GM19438 (cell line): ENCODE results near the gene DCN.

ENCODE experiments used
- ATAC-seq: cut with Tn5 transposase; IDR thresholded peaks from one replicate; pipeline ENCODE4 v1.9.1; 2021; ENCODE audit warnings: low read depth; ENCODE audit not compliant: unreplicated experiment

DCN gene

DNA sequence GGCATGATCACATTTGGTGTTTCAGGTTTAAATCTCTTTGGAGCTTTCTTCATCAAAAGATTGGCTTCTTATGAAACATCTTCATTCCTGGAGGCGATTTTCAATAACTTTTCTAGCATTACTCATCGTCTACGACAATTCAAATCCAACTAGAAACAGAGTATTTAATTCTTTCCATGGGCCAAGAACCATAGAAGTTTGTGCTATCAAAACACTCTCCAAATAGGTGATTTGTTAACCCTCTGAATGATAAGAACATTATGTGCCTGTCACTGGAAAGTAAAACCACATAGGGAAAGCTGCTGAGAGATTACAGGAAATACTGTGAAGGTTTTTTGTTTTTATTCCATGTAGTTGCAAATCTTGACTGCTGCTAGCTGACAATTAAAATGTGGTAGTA, 6.9 kb upstream of the DCN start:
- ATAC-seq = no peak

DNA sequence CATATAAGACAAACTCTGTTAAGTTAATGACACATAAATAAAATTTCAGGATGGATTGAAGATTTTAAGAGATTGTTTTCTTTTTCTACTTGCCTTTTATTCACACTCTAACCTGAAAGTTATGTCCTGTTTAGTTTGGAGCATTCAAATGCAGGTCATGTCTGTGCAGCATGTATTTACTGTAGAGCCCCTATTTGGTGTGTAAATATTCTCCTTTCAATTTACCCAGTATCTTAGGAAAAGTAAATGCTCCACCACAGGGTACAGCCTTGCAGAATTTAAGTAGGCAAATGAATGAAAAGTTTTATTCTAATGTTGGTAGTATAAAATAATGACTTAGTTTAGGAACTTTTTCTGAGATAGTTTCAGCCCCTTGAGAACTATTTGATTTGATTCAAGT, 6.2 kb upstream of the DCN start:
- no peak for ATAC-seq

DNA sequence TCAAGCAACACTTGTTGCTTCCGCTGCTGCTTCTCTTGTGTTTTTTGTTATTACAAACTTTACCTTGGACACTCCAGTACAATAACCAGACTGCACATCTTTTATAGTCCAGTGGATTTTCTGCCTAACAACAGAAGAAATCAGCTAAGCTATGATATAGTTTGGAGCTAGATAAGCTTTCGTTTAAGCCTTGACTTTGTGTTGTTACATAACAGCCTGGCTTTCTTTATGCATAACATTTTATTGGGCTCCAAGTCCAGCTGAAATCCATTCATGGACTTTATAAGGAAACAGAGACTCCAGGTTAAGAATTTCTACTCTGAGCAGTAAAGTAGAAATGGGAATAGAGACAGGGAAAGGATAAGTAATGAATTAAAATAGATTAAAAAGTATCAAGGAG, 3.5 kb upstream of the DCN start:
- ATAC-seq = no peak

DNA sequence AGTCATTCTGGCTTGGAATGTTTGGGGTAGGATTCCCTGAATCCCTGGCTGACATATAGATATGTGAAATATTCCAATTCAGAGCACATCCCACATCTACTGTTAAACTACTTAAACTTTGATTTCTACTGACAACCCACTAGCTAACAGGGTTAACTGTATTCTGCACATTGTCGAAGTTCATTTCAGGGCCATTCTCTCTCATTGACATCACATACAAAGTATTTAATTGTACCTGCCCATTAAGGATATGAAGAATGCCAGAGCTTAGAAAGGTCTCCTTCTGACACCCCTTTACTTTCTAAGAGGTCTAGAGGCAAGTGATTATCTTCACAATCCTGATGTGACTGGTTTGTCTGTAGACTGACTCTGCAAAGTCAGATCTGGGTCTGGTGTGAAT, 2.8 kb upstream of the DCN start:
- ATAC-seq = no peak

DNA sequence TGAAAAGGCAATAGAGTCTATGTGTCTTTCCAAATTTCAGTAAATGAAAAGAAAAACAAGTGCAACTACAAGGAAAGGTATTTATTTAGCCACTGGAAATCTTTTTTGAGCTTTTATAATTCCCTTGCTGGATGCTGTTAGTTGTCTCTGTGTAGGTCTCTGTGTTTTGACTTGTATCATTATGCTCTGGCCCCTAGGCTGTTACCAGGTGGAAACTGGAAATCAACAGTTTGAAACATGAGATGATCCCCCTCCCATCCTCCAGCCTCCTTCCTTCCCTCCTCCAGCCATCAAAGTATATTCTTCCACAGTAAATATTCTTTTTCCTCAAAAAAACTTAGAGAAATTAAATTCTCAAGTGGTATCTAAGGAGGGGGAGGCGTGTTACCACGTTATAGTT, 934 bp upstream of the DCN start:
- ATAC-seq = no peak

DNA sequence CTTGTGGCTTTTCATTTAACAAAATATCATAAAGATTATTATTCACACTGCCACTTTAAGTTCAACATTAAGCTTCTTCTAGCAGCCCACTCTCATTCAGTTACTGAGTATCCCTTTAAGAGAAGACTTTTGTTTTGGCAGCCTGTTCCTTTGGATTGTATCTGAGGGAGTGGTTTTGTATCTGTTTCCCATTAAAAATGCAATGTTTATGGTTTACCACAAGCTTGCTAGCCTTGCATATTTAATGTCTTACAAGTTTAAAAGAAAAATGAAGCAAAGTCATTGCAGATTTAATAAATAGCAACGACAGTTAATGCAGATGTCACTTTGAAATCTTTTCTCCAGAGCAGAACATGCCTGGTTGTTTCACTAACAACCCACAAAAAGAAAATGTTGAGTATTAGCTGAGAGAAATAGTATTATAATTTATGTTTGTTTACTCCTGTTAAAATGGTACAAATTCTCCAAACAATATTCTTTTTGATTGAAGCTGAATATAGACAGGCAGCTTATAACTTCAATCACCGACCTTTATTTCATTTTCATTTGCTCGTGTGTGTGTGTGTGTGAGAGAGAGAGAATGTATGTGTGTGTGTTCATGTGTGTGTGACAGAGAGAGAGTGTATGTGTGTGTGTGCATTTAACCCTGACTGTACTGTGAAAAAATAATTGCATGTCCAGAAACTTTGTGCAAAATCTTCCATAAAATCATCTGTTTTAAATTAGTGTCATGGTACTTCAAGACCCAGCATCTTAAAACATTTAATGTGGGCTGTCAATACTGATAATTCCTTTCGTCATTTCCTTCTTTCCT, 1.8 kb downstream of the DCN start:
- no peak for ATAC-seq

DNA sequence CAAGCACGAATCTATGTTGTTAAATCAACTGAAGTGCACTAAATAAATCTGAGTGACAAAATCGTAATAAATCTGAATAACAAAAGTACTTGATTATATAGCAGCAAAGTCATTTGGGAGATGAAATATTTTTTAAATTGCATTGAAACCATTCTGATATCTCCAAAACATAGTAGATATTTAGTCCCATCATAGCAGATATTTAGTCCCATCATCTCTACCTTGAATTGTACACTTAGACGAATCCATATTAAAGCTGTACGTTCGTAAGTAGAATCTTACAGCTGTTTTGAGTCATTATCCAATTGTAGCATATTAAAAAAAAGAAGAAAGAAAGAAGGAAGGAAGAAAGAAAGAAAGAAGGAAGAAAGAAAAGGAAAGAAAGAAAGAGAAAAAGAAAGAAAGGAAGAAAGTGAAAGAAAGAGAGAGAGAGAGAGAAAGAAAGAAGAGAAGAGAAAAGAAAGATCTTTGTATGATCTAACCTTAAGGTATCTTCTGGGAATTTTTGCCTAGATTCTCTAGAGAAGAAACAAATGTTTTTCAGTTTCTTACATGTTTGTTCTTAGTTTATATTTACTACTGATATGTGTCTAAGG, 2.6 kb downstream of the DCN start:
- no peak for ATAC-seq

DNA sequence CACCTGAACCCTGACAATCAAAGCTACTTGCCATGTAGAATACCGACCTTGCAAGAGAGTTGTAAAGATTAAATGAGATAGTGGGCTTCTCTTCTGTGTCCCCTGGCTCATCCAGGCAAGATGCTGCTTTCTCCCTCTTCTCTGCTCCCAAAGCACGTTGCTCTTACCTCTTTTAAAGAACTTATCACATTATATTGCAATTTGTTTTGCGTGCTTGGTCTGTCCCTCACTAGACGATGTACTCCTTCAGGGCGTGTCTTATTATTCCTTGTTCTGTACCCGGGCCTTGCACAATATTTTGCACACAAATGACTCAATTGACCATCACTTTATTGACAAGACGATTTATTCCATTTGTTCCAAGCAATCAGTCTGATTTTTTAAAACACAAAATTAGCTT, 3.3 kb downstream of the DCN start:
- no peak for ATAC-seq

DNA sequence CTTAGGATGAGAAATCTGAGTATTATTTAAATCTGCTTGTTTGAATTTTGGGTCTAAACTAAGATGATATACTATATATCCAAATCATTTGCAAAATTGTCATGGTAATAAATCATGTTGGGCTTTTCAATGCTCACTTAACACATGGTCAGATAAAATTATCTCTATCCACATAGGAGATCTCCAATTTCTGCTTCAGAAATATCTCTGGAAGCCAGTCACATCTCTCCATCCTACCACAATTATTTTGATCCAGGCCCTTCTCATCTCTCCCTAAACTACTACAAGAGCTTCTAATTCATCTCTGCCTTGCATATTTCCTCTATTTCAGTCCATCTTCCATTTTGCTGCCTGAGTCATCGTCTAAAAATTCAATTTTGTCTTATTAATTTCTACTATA, 3.8 kb downstream of the DCN start:
- no peak for ATAC-seq

DNA sequence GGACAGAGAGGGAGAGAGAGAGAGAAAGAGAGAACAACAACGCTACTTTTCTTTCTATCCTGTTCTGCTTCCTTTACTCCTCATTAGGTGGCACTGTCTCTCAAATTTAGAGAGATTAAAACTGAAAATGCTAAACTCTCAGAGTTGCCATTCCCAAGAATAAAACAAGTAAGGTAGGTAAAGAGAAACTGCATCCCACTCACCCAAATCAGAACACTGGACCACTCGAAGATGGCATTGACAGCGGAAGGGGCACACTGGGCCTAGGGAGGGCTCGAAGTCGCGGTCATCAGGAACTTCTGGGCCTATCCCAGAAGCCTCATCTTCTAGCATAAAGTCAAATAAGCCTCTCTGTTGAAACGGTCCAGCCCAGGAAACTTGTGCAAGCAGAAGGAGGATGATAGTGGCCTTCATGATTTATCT, 4.5 kb downstream of the DCN start:
- no peak for ATAC-seq

DNA sequence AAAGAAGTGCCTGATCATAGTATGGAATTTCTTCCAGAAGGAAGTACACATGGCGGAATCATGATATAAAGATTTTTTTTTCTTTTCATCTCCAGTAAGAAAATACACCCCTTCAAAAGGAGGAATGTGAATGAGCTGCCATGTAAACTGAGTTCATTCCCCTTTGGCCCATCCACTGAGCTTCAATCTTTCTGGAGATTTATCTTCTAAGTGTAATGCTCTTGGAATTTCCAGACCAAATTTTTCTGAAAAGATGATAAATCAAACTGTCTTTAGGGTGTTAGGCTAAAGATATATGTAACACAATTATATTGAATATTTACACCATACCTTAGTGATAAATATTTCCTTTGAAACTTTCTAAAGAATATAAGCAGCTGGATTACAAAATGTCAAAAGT, 5.2 kb downstream of the DCN start:
- no peak for ATAC-seq

DNA sequence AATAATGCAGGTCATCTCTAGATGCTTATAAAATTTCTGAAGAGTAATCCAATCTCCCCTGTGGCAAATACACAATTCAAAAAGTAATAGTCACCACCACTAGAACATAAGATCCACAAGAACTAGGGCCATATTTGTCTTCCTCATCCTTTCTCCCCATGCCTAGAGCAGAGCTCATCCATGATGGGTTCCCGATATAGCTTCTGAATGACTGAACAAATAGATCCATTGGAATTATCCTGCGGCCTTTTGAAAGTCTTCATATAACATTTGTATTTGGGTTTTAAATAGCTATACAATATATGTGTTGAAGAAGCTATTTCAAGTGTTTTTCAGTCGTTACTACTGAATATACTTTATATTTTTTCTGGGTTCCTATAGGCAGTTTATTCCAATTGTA, 5.7 kb downstream of the DCN start:
- ATAC-seq = no peak

DNA sequence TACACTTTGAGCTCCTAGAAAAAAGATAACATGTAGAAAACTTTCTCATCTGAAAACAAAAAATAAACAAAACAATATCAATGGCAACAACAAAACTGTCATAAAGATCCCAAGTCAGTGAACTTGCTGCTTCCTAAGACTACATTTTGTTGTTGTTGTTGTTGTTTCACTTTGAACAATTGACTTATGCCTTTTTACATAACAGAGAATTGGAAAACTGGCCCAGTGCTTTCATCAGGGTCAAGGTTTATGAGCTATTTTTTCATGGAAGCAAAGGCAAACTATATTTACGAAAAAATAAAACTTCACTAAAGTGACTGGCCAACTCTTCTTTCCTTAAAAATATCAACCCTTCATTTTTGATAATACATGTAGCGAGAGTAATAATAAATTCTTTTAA, 6.3 kb downstream of the DCN start:
- no peak for ATAC-seq

DNA sequence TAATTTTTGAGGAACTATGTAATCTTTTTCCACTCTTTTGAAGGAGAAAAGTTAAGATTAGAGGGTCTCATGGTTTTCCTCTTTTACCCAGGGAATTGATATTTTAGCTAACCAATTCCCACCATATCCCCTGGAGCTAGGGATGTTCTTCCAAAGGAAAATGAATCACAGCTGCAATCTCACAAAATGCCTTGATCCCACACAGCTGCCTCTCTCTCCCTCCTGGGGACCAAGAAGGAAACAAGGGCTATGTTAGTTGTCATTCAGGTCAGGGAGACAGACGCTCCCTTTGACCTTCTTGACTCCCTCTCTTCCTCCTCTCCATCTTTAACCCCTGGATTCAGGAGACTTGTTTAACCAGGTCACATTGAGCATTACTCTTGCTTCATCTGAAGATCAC, 9.5 kb downstream of the DCN start:
- ATAC-seq = no peak

DNA sequence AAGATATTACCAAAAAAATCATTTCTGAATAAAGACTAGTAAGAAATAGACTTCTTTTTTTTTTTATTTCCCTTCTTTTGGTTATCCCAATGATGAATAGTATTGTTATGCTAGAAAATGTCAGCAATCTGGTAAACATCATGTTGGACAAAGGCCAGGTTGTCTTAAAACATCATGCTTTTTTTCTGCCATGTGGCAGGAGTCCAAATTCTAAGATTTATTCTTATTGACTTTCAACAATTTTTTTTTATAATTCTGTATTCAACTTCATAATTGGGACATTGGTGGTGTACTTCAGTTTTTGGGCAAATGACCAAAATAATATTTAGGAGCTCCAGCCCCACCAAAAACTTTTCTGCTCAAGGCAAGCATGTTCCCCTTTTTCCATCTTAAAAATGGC, 10.5 kb downstream of the DCN start:
- no peak for ATAC-seq

DNA sequence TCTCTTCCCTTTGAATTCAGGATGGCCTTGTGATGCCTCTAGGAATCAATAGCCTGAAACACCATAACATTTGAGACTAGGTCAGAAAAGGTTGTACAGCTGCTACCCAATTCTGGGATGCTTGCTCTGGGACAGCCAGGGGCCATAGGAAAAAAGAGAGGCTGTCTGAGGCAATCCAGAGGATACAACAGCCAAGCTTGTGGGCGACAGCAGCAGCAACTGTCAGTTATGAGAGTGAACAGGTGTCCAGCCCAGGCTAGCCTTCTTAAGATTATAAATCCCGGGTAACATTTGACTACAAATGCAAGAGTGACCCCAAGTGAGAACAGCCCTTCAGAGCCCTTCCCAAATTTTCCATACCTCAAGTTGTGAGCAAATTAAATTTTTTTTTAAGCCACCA, 11.1 kb downstream of the DCN start:
- ATAC-seq = no peak

DNA sequence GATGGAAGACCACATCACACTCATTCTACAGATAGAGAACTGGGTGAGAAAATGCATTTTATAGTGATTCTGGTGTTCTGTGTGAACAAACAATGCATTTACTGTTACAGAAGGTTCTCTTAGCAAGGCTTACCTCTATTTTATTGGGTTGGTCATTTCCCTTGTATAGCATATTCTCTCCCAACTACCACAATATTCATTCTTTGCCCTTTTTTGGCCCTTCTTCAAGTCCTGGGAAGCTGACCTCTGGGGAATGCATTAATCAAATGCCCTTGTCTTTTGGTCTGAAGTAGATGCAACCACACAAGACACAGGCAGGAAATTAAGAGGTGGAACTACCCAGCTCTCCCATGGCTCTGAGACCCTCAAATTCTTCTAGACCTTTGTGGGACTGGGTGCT, 19.5 kb downstream of the DCN start:
- no peak for ATAC-seq

DNA sequence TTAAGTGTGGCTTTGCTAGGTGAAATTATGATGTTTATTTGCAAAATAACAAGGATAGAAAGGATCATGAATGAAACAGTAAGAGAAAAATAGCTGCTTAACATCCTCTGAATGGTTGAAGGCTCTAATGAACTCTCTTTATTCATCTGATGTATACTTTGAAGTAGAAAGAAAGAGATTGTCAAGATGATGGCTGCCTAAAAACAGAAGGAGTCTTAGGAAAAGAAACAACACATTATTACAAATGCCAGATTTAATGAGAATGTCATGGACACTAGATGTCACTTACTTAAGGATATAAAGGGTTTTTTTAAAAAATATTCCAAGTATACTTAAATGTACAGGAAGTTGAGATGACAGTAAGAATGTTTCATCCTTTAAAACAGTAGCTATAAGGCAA, 21.6 kb downstream of the DCN start:
- ATAC-seq = no peak

DNA sequence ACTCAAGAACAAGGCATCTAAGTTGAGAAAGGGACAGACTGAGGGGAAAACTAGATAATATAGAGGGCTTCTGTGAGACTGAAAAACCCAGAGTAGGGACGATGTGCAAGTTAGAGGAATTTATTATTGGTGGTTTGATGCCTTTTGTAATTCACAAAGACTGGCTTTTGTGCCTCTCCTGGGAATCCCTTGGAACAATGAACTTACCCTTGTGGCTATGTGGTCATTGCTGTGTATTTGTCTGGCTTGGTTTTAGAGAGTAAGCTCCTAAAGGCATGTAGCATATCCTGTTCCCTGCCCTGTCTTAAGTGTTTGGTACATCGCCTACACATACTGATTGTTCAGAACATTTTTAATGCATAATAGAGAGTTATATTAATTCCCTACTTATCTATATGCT, 26.6 kb downstream of the DCN start:
- no peak for ATAC-seq

DNA sequence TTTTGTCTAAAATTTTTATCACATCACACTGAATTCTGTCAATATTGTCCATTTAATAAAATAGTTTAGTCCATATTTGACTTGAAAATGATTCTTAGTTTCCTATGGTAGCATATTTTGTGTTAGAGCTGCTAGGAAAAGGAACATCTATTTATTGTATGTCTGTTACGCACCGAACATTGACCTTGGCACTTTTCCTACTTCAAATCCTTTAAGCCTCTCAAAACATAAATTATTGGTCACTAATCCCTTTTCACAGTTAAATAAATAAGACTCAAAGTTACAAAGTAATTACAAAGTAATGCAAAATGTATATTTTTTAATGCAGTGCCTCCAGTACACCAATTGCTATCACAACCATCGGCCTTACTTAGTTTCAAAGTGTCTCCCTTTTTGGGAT, 28.5 kb downstream of the DCN start:
- no peak for ATAC-seq

DNA sequence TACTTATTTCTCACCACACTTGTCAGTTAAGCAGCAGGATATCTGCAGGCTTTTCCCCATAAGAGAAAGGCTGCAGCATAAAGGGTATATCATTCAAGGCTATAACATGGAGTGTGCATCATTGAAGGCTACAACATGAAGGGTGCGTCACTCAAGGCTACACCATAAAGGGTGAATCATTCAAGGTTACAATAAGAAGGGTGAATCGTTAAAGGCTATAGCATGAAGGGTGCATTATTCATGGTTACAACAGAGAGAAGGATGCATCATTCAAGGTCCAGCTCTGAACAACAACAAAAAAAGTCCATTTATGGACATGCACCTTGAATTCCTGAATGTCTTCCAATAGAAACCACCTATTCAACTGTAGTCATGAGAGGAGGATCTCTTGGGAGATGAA, 38.6 kb downstream of the DCN start:
- ATAC-seq = no peak

DNA sequence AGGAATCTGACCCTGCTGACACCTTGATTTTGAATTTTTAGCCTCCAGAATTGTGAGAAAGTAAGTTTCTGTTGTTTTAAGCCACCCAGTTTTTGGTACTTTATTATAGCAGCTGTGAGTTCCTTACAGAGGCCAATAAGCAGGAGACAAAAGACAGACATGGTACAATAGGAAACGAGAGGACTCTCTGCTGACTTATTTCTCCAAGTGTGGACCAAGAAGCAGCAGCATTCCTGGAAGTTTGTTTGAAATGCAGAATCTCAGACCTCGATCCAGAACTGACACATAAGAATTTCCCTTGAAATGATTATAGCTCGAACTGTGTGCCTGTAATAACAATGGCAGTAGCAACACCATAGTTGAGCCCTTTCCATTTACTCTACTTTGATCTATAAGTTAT, 39.4 kb downstream of the DCN start:
- ATAC-seq = no peak

DNA sequence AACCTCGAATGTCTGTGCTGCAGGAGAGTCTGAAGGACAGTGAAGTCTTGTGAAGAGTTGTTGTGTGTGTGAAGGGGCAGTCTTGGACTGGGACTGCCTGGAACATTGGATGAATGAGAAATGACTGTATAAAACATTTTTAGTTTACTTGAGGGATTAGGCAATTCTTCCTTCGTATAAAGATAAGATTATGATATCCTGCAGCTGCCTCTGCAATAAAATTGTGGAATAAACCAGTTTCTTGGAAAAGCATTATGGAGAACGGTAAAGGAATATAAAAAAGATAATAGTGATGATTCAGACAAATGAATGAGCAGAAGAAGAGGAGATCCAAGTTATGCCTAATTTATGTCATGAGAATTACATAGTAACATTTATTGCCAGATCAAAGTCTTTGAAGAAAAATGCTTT, 40.4 kb downstream of the DCN start:
- ATAC-seq = no peak
